ENCODE results near the gene GOLGA6D. TPM values are rescaled to one million over a fixed set of nuclear protein-coding genes. Genes with fewer than 3 reads are reported as not detected.
"Not testable (repeated sequence)": the region's sequence is repeated elsewhere in the genome, so short reads cannot be mapped to it uniquely, and the experiment has no call there.

The GOLGA6D gene
- total and polyA plus RNA-seq, 2 experiments from 2014 or later: not detected

DNA sequence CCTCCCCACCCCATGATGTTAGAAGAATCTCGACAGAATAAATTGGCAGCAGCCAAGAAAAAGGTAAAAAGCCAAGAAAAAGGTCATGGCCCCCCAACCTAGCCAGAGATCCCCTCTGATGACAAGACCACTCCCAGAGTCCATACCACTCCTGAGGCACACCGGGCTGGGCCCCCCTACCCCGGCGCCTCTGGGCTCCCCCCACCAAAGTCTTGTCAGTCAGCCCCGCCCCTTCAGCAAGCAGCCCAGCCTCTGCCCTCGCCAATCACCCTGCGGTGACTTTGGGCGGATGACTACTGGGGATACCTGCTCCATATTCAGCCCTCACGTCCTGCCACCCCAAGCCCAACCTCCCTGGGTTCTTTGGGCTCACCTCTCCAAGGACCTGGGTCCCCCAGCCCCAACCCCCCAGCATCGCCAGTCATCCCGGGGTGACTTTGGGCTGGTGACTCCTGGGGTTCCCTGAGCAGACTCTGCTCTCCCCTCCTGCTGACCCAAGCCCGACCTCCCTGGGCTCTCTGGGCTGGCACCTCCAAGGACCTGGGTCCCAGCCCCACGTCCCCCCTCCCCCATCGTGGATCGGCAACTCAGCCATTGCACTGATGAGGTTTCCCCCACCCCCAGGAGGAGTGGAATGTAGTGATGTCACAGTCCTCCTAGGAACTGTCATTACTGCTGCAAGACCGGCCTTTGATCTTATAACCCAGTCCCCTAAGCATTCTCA, 23.9 kb upstream of the GOLGA6D start:
- not testable (repeated sequence) for H3K4me2 ChIP-seq; H2AFZ ChIP-seq; H3K4me3 ChIP-seq; H3K9me2 ChIP-seq (replicated peaks; ENCODE audit: insufficient read depth); DNase-seq (ENCODE audit: low spot score); H3K27me3 ChIP-seq; H3K4me1 ChIP-seq (ENCODE audit: insufficient read depth); H3K79me2 ChIP-seq; H4K20me1 ChIP-seq (ENCODE audit: insufficient read depth, poor library complexity, severe bottlenecking); H3K36me3 ChIP-seq (replicated peaks; ENCODE audit: insufficient read depth, low read depth); H3K9me3 ChIP-seq (ENCODE audit: low read depth); H3K27ac ChIP-seq
- WGBS (ENCODE audit: low lambda C conversion rate, missing lambda C conversion rate): 83% methylated on average over 8 of the region's 16 CpGs

GRCh38 chr15:75259873-75260272, 22.8 kb upstream of the GOLGA6D start:
- not testable (repeated sequence) for H4K20me1 ChIP-seq (ENCODE audit: insufficient read depth, poor library complexity, severe bottlenecking); H3K79me2 ChIP-seq; H3K27ac ChIP-seq; H3K4me1 ChIP-seq (ENCODE audit: insufficient read depth); DNase-seq (ENCODE audit: low spot score); H3K27me3 ChIP-seq; H3K36me3 ChIP-seq (replicated peaks; ENCODE audit: insufficient read depth, low read depth); H3K4me2 ChIP-seq; H2AFZ ChIP-seq; H3K4me3 ChIP-seq; H3K9me2 ChIP-seq (replicated peaks; ENCODE audit: insufficient read depth); H3K9me3 ChIP-seq (ENCODE audit: low read depth)
- no CpG with 5 or more reads among the region's 3 CpGs for WGBS (ENCODE audit: low lambda C conversion rate, missing lambda C conversion rate)

GRCh38 chr15:75273751-75274359, 8.8 kb upstream of the GOLGA6D start:
- WGBS (ENCODE audit: low lambda C conversion rate, missing lambda C conversion rate): 68% methylated on average over 3 of the region's 8 CpGs
- not testable (repeated sequence) for DNase-seq (ENCODE audit: low spot score); H3K27me3 ChIP-seq; H3K27ac ChIP-seq; H3K4me3 ChIP-seq; H3K4me2 ChIP-seq; H3K9me3 ChIP-seq (ENCODE audit: low read depth); H3K4me1 ChIP-seq (ENCODE audit: insufficient read depth); H3K9me2 ChIP-seq (replicated peaks; ENCODE audit: insufficient read depth); H3K79me2 ChIP-seq; H2AFZ ChIP-seq; H3K36me3 ChIP-seq (replicated peaks; ENCODE audit: insufficient read depth, low read depth); H4K20me1 ChIP-seq (ENCODE audit: insufficient read depth, poor library complexity, severe bottlenecking)

GRCh38 chr15:75274509-75275107, 8.0 kb upstream of the GOLGA6D start:
- not testable (repeated sequence) for H3K4me2 ChIP-seq; H3K36me3 ChIP-seq (replicated peaks; ENCODE audit: insufficient read depth, low read depth); H3K4me3 ChIP-seq; H3K27ac ChIP-seq; H3K9me3 ChIP-seq (ENCODE audit: low read depth); H3K79me2 ChIP-seq; H3K9me2 ChIP-seq (replicated peaks; ENCODE audit: insufficient read depth); H3K4me1 ChIP-seq (ENCODE audit: insufficient read depth); H3K27me3 ChIP-seq; H4K20me1 ChIP-seq (ENCODE audit: insufficient read depth, poor library complexity, severe bottlenecking); H2AFZ ChIP-seq
- 65% methylated on average over 5 of the region's 5 CpGs for WGBS (ENCODE audit: low lambda C conversion rate, missing lambda C conversion rate)
- peak; percentile 19 for DNase-seq (ENCODE audit: low spot score)
- TF ChIP-seq CTCF (IDR thresholded peaks at IDR 0.05; ENCODE audit: poor library complexity): peak; percentile 62

DNA sequence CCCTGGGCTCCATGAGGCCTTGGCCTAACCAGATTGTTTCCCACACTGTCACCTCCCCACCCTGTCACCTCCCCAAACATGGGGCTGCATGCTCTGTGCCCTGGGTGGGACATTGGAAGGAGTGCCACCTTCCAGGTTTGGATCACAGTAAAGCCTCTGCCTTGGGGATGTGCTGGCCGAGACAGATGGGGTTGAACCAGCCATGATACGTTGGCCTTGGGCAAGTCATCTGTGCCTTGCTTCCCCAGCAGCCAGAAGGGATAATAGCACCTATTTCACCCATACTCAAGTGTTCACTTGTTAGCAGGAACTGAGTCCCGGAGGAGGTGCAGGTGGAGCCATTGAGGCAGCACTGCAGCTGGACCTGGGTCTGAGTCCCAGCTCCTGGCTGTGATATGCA, 7.0 kb upstream of the GOLGA6D start:
- H3K9me3 ChIP-seq (ENCODE audit: low read depth); H3K27me3 ChIP-seq; H4K20me1 ChIP-seq (ENCODE audit: insufficient read depth, poor library complexity, severe bottlenecking); H3K9me2 ChIP-seq (replicated peaks; ENCODE audit: insufficient read depth); H3K4me3 ChIP-seq; H3K79me2 ChIP-seq; H3K4me2 ChIP-seq; H3K27ac ChIP-seq; DNase-seq (ENCODE audit: low spot score); H2AFZ ChIP-seq; H3K36me3 ChIP-seq (replicated peaks; ENCODE audit: insufficient read depth, low read depth); H3K4me1 ChIP-seq (ENCODE audit: insufficient read depth): not testable (repeated sequence)
- 74% methylated on average over 3 of the region's 3 CpGs for WGBS (ENCODE audit: low lambda C conversion rate, missing lambda C conversion rate)

DNA sequence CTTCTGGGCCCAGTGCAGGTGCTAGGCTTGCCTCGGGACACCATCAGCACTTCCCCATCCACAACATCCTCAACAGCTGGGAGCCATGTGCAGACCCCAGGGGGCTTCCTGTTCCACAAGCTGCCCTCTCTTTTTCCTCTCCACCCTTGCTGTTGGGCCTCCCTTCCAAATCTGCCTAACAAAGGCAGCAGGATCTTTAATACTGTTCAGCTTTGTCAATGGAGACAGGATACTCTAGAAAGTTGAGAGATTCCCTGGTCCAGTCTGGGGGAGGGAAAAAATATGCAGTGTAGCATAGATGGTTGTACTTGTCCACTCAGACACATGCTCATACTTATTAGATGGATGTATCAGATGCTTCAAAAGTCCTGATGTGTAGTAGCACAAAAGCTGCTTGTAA, 4.1 kb upstream of the GOLGA6D start:
- not testable (repeated sequence) for H2AFZ ChIP-seq; H3K4me1 ChIP-seq (ENCODE audit: insufficient read depth); H3K9me3 ChIP-seq (ENCODE audit: low read depth); H3K27me3 ChIP-seq; H3K4me2 ChIP-seq; H3K27ac ChIP-seq; H3K9me2 ChIP-seq (replicated peaks; ENCODE audit: insufficient read depth); H4K20me1 ChIP-seq (ENCODE audit: insufficient read depth, poor library complexity, severe bottlenecking); H3K79me2 ChIP-seq; H3K4me3 ChIP-seq; DNase-seq (ENCODE audit: low spot score); H3K36me3 ChIP-seq (replicated peaks; ENCODE audit: insufficient read depth, low read depth)
- WGBS (ENCODE audit: low lambda C conversion rate, missing lambda C conversion rate): 0% methylated on average over 1 of the region's 1 CpG

GRCh38 chr15:75284152-75284551, 1.5 kb downstream of the GOLGA6D start:
- not testable (repeated sequence) for H3K4me1 ChIP-seq (ENCODE audit: insufficient read depth); H3K27me3 ChIP-seq; H3K4me3 ChIP-seq; H4K20me1 ChIP-seq (ENCODE audit: insufficient read depth, poor library complexity, severe bottlenecking); H3K79me2 ChIP-seq; H3K9me2 ChIP-seq (replicated peaks; ENCODE audit: insufficient read depth); H3K4me2 ChIP-seq; H2AFZ ChIP-seq; H3K36me3 ChIP-seq (replicated peaks; ENCODE audit: insufficient read depth, low read depth); DNase-seq (ENCODE audit: low spot score); H3K27ac ChIP-seq; H3K9me3 ChIP-seq (ENCODE audit: low read depth)
- no CpG with 5 or more reads among the region's 3 CpGs for WGBS (ENCODE audit: low lambda C conversion rate, missing lambda C conversion rate)

- H3K4me3 ChIP-seq; H3K27me3 ChIP-seq; H3K36me3 ChIP-seq (replicated peaks; ENCODE audit: insufficient read depth, low read depth); H3K4me2 ChIP-seq; DNase-seq (ENCODE audit: low spot score); H3K9me3 ChIP-seq (ENCODE audit: low read depth); H2AFZ ChIP-seq; H3K79me2 ChIP-seq; H3K27ac ChIP-seq; H3K9me2 ChIP-seq (replicated peaks; ENCODE audit: insufficient read depth); H3K4me1 ChIP-seq (ENCODE audit: insufficient read depth); H4K20me1 ChIP-seq (ENCODE audit: insufficient read depth, poor library complexity, severe bottlenecking): not testable (repeated sequence)
- 100% methylated on average over 2 of the region's 18 CpGs for WGBS (ENCODE audit: low lambda C conversion rate, missing lambda C conversion rate)
Observed at GRCh38 chr15:75293660-75294059, 11.0 kb downstream of the GOLGA6D start.
